GM18517 (cell line): ENCODE measurements around the gene CCDC201.
"Not testable (repeated sequence)": the region's sequence is repeated elsewhere in the genome, so short reads cannot be mapped to it uniquely, and the experiment has no call there.

ENCODE experiments used
- ATAC-seq: cut with Tn5 transposase; IDR thresholded peaks from one replicate; pipeline ENCODE4 v1.9.1; 2021; ENCODE audit warnings: mild to moderate bottlenecking, moderate library complexity; ENCODE audit not compliant: unreplicated experiment

The CCDC201 gene

DNA sequence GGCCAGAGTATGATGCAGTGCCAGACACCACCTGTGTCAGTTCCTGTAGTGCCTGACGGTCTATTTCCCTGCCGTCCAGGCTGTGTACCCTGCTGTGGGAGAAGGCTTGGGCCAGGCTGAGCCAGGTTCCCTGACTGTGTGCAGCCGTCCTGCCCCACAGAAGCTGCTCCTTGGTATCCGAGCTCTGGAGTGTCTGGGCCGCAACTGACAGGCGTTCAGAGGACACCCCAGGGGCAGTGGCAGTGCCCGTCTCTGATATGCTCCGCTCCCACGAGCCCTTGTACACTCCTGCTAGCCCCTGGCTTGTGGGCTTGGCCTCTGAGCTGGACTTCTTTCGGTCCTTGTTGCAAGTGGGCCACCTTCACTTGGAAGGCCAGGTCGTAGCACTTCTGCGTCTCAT, 55.0 kb downstream of the CCDC201 start:
- not testable (repeated sequence) for ATAC-seq

DNA sequence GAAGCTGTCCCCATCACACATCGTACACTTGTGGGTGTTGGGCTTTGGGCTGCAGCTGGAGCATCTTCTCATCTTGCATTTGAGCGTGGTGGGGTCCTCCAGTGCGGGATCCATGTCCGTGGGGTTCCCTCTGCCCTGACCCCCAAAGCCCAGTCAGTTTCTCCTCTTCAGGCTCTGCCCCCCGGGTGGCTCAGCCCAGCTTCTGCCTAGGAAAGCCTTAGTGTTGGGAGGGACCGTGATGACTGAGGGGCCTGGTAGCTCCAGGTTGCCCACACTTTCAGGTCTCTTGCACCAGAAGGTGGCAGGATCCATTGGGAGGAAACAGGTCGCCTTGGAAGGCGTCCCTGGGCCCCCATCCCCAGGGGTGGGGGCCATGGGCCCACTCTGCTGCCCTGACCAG, 55.9 kb downstream of the CCDC201 start:
- not testable (repeated sequence) for ATAC-seq

DNA sequence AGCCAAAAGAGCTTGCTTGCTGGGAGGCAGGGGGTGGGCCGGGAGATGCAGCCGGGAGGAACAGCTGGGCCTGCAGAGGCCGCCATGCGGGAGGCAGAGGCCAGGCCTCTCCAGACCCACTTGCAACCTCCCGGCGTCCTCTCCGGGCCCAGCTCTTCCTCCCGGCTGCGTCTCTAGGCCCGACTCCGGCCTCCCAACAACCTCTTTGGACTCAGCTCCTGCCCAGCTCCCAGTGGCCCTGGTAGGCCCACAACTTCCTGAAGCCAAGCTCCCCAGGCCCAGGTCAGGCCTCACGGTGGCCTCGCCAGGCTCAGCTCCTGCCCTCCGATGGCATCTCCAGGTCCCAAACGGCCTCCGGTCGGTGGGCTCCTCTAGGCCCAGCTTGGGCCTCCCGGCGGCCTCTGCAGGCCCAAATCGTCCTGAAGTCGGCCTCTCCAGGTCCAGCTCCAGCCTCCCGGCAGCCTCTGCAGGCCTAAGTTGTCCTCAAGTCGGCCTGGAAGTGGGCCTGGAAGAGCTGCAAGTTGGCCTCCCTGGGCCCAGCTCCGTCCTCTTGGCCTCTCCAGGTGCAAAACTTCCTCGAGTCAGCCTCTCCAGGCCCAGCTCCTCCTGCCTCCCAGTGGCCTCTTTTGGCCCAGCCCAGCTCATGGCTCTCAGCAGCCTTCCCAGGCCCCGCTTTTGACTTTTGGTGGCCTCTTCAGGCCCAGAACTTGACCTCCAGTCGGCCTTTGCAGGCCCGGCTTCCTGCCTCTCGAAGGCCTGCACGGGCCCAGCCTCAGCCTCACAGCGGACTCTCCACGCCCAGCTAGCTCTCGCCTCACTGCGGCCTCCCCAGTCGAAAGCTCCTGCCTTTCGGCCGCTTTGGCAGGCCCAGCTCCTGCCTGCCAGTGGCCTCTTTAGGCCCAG, 58.4 kb downstream of the CCDC201 start:
- ATAC-seq = not testable (repeated sequence)

DNA sequence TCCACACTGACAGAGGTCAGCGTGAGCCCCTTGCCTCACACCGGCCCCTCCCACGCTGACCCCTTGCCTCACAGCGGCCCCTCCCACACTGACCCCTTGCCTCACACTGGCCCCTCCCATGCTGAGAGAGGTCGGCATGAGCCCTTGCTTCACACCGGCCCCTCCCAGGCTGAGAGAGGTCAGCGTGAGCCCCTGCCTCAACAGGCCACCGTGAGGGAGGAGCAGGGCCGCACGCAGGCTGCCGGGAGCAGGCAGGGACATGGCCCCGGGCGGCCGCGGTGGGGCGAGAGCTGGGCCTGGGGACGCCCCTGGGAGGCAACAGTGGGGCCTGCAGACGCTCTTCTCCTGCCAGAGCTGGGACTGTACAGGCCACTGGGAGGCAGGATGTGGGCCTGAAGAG, 59.1 kb downstream of the CCDC201 start:
- ATAC-seq = not testable (repeated sequence)

DNA sequence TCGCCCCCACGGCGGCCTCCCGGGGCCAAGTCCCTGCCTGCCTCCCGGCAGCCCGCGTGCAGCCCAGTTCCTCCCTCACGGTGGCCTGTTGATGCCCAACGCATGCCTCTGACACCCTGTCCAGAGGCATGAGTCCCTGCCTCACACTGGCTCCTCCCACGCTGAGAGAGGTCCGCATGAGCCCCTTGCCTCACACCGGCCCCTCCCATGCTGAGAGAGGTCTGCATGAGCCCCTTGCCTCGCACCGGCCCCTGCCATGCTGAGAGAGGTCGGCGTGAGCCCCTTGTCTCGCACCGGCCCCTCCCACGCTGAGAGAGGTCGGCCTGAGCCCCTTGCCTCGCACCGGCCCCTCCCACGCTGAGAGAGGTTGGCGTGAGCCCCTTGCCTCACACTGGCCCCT, 59.9 kb downstream of the CCDC201 start:
- ATAC-seq = no peak

DNA sequence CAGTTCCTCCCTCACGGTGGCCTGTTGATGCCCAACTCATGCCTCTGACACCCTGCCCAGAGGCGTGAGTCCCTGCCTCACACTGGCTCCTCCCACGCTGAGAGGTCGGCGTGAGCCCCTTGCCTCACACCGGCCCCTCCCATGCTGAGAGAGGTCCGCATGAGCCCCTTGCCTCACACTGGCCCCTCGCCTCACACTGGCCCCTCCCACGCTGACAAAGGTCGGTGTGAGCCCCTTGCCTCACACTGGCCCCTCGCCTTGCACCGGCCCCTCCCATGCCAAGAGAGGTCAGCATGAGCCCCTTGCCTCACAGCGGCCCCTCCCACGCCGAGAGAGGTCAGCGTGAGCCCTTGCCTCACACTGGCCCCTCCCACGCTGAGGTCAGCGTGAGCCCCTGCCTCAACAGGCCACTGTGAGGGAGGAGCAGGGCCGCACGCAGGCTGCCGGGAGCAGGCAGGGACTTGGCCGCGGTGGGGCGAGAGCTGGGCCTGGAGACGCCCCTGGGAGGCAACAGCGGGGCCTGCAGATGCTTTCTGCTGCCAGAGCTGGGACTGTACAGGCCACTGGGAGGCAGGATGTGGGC, 61.1 kb downstream of the CCDC201 start:
- not testable (repeated sequence) for ATAC-seq

DNA sequence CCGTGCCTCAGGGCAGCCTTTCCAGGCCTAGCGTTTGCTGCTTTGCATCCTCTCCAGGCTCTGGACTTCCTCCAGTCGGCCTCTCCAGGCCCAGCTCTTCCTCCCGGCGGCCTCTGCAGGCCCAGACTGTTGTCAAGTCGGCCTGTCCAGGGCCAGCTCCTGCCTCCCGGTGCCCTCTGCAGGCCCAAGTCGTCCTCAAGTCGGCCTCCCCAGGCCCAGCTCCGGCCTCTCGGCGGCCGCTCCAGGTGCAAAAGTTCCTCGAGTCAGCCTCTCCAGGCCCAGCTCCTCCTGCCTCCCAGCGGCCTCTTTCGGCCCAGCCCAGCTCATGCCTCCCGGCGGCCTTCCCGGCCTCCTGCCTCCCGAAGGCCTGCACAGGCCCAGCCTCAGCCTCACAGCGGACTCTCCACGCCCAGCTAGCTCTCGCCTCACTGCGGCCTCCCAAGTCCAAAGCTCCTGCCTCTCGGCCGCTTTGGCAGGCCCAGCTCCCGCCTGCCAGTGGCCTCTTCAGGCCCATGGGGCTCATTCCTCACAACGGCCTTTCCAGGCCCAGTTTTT, 62.4 kb downstream of the CCDC201 start:
- ATAC-seq = not testable (repeated sequence)
